ENCODE measurements around the gene NFIB. TPM values are rescaled to one million over a fixed set of nuclear protein-coding genes. Genes with fewer than 3 reads are reported as not detected.

NFIB gene
- total and polyA plus RNA-seq, 2 of the 8 experiments (the other 6 are each of a cell fraction or from before 2014, with no cell fraction given) = 2.6 to 13.1 TPM

- POLR2A ChIA-PET (ENCODE audit: partially characterized antibody) = no interaction called here
- Histone ChIP-seq H3K4me2 (ENCODE audit: insufficient read depth in 1 of 2, low read depth in 2 of 2, low read length in 2 of 2) (no peak overlapping the region), H3K9me3 (ENCODE audit: insufficient read depth in 2 of 2, low read depth in 1 of 2, low read length in 1 of 2) (no peaks in the 10 kb centered on the region), H2BK20ac (ENCODE audit: low read length) (no peak overlapping the region), H3K4ac (replicated peaks; ENCODE audit: insufficient read length, low read depth, low read length) (no peak overlapping the region), H2BK120ac (replicated peaks; ENCODE audit: low read depth, low read length) (no peak overlapping the region), H3K27me3 (replicated peaks in 1 of 4; ENCODE audit: control insufficient read depth in 3 of 4, extremely low read depth in 1 of 4, insufficient read depth in 3 of 4, low read length in 3 of 4) (no peaks in the 10 kb centered on the region), H4K91ac (replicated peaks; ENCODE audit: insufficient read length, low read length) (no peak overlapping the region), H3K36me3 (ENCODE audit: control insufficient read depth in 2 of 4, insufficient read depth in 4 of 4, low read length in 3 of 4) (no peaks in the 10 kb centered on the region), H3K18ac (ENCODE audit: extremely low read depth, low read length) (no peak overlapping the region), H2AFZ (ENCODE audit: low read length) (no peak overlapping the region), H4K5ac (ENCODE audit: insufficient read length, low read depth, low read length) (no peak overlapping the region), H4K20me1 (replicated peaks in 1 of 2; ENCODE audit: control insufficient read depth in 1 of 2, insufficient read depth in 2 of 2, low read length in 2 of 2) (no peaks in the 10 kb centered on the region), H2AK5ac (ENCODE audit: low read depth, low read length) (no peak overlapping the region), H3K9ac (replicated peaks in 1 of 4; ENCODE audit: extremely low read depth in 1 of 4, low read depth in 3 of 4, low read length in 3 of 4) (no peak overlapping the region), H3K4me3 (ENCODE audit: extremely low read depth in 1 of 4, insufficient read depth in 2 of 4, low read depth in 3 of 4, low read length in 4 of 4) (no peak overlapping the region), H2BK5ac (ENCODE audit: low read depth, low read length) (no peak overlapping the region; the same call in 1 of the 2 replicates), H3K79me2 (ENCODE audit: control insufficient read depth in 1 of 2, insufficient read depth in 2 of 2, low read length in 2 of 2) (peaks cover 0 to 5% of the 10 kb centered on the region in 2 experiments; a peak in 2 of 4 replicates), H3K23ac (ENCODE audit: insufficient read length) (no peak overlapping the region), H3K14ac (ENCODE audit: insufficient read length) (no peak overlapping the region), H3K79me1 (ENCODE audit: low read depth, low read length) (no peaks in the 10 kb centered on the region), H3K4me1 (replicated peaks in 1 of 4; ENCODE audit: control insufficient read depth in 3 of 4, insufficient read depth in 4 of 4, low read length in 3 of 4) (peaks cover 0 to 4% (median under 1%) of the 10 kb centered on the region in 4 experiments; a peak in 2 of 7 replicates), H2BK12ac (ENCODE audit: low read depth, low read length) (peak overlapping the region; percentile 78; the same call in 1 of the 2 replicates), H3K23me2 (ENCODE audit: low read depth, low read length) (peaks cover 3% of the 10 kb centered on the region; the same call in 1 of the 2 replicates), H3K56ac (replicated peaks; ENCODE audit: insufficient read length, low read depth, low read length) (no peak overlapping the region), H3K27ac (ENCODE audit: low read depth, low read length) (no peak overlapping the region), H4K8ac (ENCODE audit: extremely low read depth, insufficient read depth, low read length) (no peak overlapping the region), H2BK15ac (ENCODE audit: low read length) (no peak overlapping the region)
- DNase-seq (ENCODE audit: low read depth in 1 of 2, low spot score in 2 of 2) = no peak
- WGBS, 2 experiments (ENCODE audit: extremely low coverage in 1 of 2, insufficient coverage in 1 of 2, insufficient read length in 1 of 2, insufficient replicate concordance in 2 of 2, low coverage in 1 of 2, low lambda C conversion rate in 2 of 2, missing lambda C conversion rate in 1 of 2) = 93% methylated on average over 4 of the region's 4 CpGs; no CpG with 5 or more reads in 1 of the 2 experiments
- CTCF ChIA-PET (ENCODE audit: partially characterized antibody) = interaction anchor here (1.6 kb wide), 1 partner anchor 132 kb away, joined by 5 read pairs; no protein-coding TSS in a partner anchor
- FAIRE-seq = no peak
- TF ChIP-seq POU5F1 (IDR thresholded peaks at IDR 0.05; ENCODE audit: low read depth, low read length) = no peak
- TF ChIP-seq KDM5A (IDR thresholded peaks at IDR 0.05; ENCODE audit: low read length) = no peak
- no peak for TF ChIP-seq GABPA (IDR thresholded peaks at IDR 0.05; ENCODE audit: borderline replicate concordance, insufficient read depth, low read length)
- TF ChIP-seq JUN (IDR thresholded peaks at IDR 0.05; ENCODE audit: low read depth, low read length) = no peak
- TF ChIP-seq SP4 (IDR thresholded peaks at IDR 0.05; ENCODE audit: low read length) = no peak
- TF ChIP-seq TAF7 (optimal IDR thresholded peaks at IDR 0.05; ENCODE audit: borderline replicate concordance, low read depth, low read length) = no peak
- no peak for TF ChIP-seq EZH2 (IDR thresholded peaks at IDR 0.05; ENCODE audit: low read depth, low read length, severe bottlenecking)
- no peak for TF ChIP-seq MAX (IDR thresholded peaks at IDR 0.05)
- no peak for TF ChIP-seq SIX5 (IDR thresholded peaks at IDR 0.05; ENCODE audit: low read depth, low read length)
- TF ChIP-seq RAD21 (IDR thresholded peaks at IDR 0.05 in 1 of 2, conservative IDR thresholded peaks at IDR 0.05 in 1 of 2; ENCODE audit: low read depth in 2 of 2, low read length in 2 of 2) = no peak
- TF ChIP-seq ASH2L (IDR thresholded peaks at IDR 0.05; ENCODE audit: low read length) = no peak
- TF ChIP-seq POLR2A (IDR thresholded peaks at IDR 0.05; ENCODE audit: control extremely low read depth in 1 of 2, low read depth in 2 of 2, low read length in 2 of 2) = no peak
- no peak for TF ChIP-seq CHD1 (IDR thresholded peaks at IDR 0.05; ENCODE audit: low read depth, low read length)
- TF ChIP-seq SP2 (IDR thresholded peaks at IDR 0.05; ENCODE audit: low read length) = no peak
- TF ChIP-seq SIN3A (conservative IDR thresholded peaks at IDR 0.05 in 1 of 2, IDR thresholded peaks at IDR 0.05 in 1 of 2; ENCODE audit: low read depth in 1 of 2, low read length in 2 of 2) = no peak
Observed at GRCh38 chr9:14221119-14221518, 92.8 kb downstream of the NFIB start.
